Brain pericyte (primary cell): Measurements from ENCODE around the gene CCDC136.
A peak's percentile ranks its signal among the peaks of the same experiment; 100 is the strongest.

Experiments used
- DNase-seq: peaks from one replicate; pipeline ENCODE4 v3.0.0-alpha.2; 2012; ENCODE audit warnings: low read depth, low spot score

Gene CCDC136

GRCh38 chr7:128862571-128863432 is 71.0 kb downstream of the CCDC136 start, which contains the start of gene ATP6V1F:
Gene ATP6V1F (plus strand): TSS chr7:128862856. CDS start chr7:128862905, 49 bp downstream.
- DNase-seq: peak; percentile 97

- DNase-seq: no peak
Measured at GRCh38 chr7:128863433-128863989, 71.7 kb downstream of the CCDC136 start.

GRCh38 chr7:128865303-128865702 is 73.5 kb downstream of the CCDC136 start:
- no peak for DNase-seq

- no peak for DNase-seq
Measured at GRCh38 chr7:128865996-128866877, 74.5 kb downstream of the CCDC136 start.

- no peak for DNase-seq
Measured at GRCh38 chr7:128867241-128867640, 75.5 kb downstream of the CCDC136 start.

GRCh38 chr7:128867842-128868623 is 76.3 kb downstream of the CCDC136 start:
- no peak for DNase-seq

- no peak for DNase-seq
Measured at GRCh38 chr7:128868624-128869137, 76.9 kb downstream of the CCDC136 start.

GRCh38 chr7:128869138-128869943 is 77.6 kb downstream of the CCDC136 start:
- DNase-seq: no peak

- no peak for DNase-seq
Measured at GRCh38 chr7:128869944-128870285, 78.1 kb downstream of the CCDC136 start.

GRCh38 chr7:128871050-128871449 is 79.3 kb downstream of the CCDC136 start:
- DNase-seq: no peak
